Activated CD8-positive, alpha-beta T cell treated with anti-CD3 and anti-CD28 coated beads, Interleukin-2, amount 10 ng/mL, durations not matched to agents 7 days and 5 days (primary cell): Measurements from ENCODE around the gene HSF2BP. TPM values are rescaled to one million over a fixed set of nuclear protein-coding genes. Genes with fewer than 3 reads are reported as not detected.
A peak's percentile ranks its signal among the peaks of the same experiment; 100 is the strongest.

ENCODE experiments used
- ATAC-seq: fragments of 150-1000 bp; cut with Tn5 transposase; one replicate; pipeline ENCODE4 v1.10.0; 2021; ENCODE audit warnings: moderate library complexity
- CTCF ChIA-PET: fragments of 350-600 bp; sonication (Branson Sonifier 250); formaldehyde crosslinking; loops from one replicate; lab custom pipeline; 2021; ENCODE audit warnings: antibody characterized with exemption; lab: Charles Lee
- POLR2A ChIA-PET: fragments of 350-600 bp; sonication (Branson Sonifier 250); formaldehyde crosslinking; loops from one replicate; lab custom pipeline; 2021; ENCODE audit warnings: antibody characterized with exemption; lab: Charles Lee
- DNase-seq: peaks from one replicate; pipeline ENCODE4 v3.0.0-alpha.2; 2020
- H3K27ac Mint-ChIP-seq: one replicate; pipeline ENCODE4 v1.8.0; 2021; ENCODE audit warnings: mild to moderate bottlenecking, mixed read lengths
- H3K27me3 Mint-ChIP-seq: one replicate; pipeline ENCODE4 v1.8.0; 2021; ENCODE audit warnings: low read depth, mixed read lengths
- H3K36me3 Mint-ChIP-seq: one replicate; pipeline ENCODE4 v1.8.0; 2021; ENCODE audit warnings: low read depth, mixed read lengths
- H3K4me1 Mint-ChIP-seq: one replicate; pipeline ENCODE4 v1.8.0; 2021; ENCODE audit warnings: low read depth, mixed read lengths
- H3K4me3 Mint-ChIP-seq: one replicate; pipeline ENCODE4 v1.8.0; 2021; ENCODE audit warnings: mild to moderate bottlenecking, mixed read lengths
- H3K9me3 Mint-ChIP-seq: one replicate; pipeline ENCODE4 v1.8.0; 2022; ENCODE audit warnings: mixed read lengths; ENCODE audit not compliant: insufficient read depth
- total RNA-seq, 2 experiments: library from RNA; stranded (reverse); gene quantifications; one replicate each; pipeline ENCODE4 v1.2.3, GENCODE V29; 2021

HSF2BP gene
- total RNA-seq, 2 experiments from 2014 or later, result 0.18 to 0.24 TPM

DNA sequence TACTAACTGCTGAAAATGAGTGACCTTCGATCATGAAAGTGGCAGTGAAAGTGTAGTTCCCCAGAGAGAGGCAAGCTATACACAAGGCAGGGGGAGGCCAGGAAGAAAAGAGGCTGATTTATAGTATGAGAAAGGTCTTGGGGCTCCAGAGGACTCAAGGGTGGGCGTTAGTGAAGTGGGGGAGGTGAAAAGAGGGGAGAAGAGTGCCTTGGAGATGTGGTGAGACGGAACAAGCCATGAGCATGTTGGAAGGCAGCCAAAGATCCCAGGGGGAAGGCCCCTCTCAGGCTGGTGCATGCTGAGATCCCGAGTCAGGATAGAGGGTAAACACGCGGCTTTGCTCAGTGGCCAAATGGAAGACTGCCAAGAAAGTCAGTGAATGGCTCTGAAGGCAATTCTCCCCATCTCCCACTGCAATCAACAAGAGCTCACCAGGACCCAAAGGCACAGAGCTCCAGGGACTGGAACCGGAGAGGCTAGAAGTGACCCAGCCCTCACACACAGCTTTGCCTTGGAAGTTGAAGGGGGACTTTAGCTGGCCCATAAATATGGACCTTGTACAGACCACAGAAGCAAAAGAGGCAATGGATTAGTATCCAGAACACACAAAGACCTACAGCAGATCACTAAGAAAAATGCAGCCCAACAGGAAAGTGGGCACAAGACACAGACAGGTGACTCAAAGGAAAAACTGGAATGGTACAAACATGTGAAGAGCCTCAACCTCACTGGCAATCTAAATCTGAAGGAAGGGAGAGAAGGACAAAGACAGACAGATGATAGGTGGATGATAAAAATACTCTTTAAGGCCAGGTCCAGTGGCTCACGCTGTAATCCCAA is 49.6 kb downstream of the HSF2BP start:
- H3K4me3 Mint-ChIP-seq, result no peak overlapping the region
- ChIA-PET POLR2A (no interaction called here), CTCF (no interaction called here)
- DNase-seq (no peak), ATAC-seq (no peak)
- no peak overlapping the region for H3K27ac Mint-ChIP-seq
- no peaks in the 10 kb centered on the region for H3K9me3 Mint-ChIP-seq
- H3K27me3 Mint-ChIP-seq, result peaks cover 5% of the 10 kb centered on the region
- no peaks in the 10 kb centered on the region for H3K36me3 Mint-ChIP-seq
- peaks cover 10% of the 10 kb centered on the region for H3K4me1 Mint-ChIP-seq

- no peak overlapping the region for H3K4me3 Mint-ChIP-seq
- no peak for ATAC-seq
- DNase-seq, result no peak
- POLR2A ChIA-PET, result no interaction called here
- CTCF ChIA-PET, result no interaction called here
- no peak overlapping the region for H3K27ac Mint-ChIP-seq
- H3K27me3 Mint-ChIP-seq, result peaks cover 5% of the 10 kb centered on the region
- H3K4me1 Mint-ChIP-seq, result peaks cover 6% of the 10 kb centered on the region
- H3K36me3 Mint-ChIP-seq, result no peaks in the 10 kb centered on the region
- H3K9me3 Mint-ChIP-seq, result no peaks in the 10 kb centered on the region
Observed at GRCh38 chr21:43608664-43609063, 50.6 kb downstream of the HSF2BP start.

DNA sequence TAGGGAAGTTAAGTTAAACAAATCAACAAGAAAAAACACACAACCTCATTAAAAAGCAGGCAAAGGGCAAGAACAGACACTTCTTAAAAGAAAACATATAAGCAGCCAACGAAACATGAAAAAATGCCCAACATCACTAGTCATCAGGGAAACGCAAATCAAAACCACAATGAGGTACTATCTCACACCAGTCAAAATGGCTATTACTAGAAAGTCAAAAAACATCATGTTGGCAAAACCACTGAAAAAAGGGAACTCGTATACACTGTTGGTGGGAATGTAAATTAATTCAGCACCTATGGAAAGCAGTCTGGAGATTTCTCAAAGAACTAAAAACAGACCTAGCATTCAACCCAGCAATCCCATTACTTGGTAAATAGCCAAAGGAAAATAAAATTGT is 51.1 kb downstream of the HSF2BP start:
- H3K4me3 Mint-ChIP-seq, result no peak overlapping the region
- ATAC-seq (no peak), DNase-seq (no peak)
- peaks cover 2% of the 10 kb centered on the region for H3K4me1 Mint-ChIP-seq
- H3K36me3 Mint-ChIP-seq, result no peaks in the 10 kb centered on the region
- no peaks in the 10 kb centered on the region for H3K9me3 Mint-ChIP-seq
- POLR2A ChIA-PET, result no interaction called here
- peaks cover 5% of the 10 kb centered on the region for H3K27me3 Mint-ChIP-seq
- CTCF ChIA-PET, result interaction anchor here (1.2 to 1.4 kb wide), 2 partner anchors 10 to 37 kb away, joined by 3 to 4 read pairs; no protein-coding TSS in a partner anchor
- H3K27ac Mint-ChIP-seq, result no peak overlapping the region

DNA sequence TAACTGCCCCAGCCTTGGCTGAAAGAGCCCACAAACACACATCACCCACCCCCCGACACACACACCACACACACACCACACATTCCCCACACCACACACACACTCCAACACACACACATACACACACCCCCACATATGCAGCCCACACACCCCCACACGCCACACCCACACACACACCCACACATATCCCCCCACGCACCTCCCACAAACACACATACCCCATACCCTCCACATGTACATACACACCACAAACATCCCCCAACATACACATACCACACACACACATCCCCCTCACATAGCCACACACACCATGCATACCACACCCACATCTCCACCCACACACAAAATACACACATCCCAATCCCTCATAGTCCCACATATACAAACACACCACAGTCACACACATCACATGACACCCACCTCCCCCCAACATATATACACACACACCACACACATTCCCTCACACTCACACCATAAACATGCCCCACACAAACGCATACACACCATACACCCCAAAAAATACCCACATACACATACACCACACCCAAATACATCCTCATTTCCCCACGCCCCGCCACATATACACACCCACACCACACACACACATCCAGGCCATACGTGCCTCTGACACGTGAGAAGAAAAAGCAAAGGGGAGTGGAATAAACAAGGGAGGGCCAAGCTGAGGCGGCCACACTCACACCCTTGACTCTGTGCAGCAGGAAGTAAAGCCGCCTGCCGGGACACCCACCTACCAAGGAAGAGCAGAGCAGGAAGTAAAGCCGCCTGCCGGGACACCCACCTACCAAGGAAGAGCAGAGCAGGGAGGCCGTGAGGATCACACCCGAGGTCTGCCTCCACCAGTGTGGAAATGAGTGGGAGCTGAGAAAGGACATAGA is 53.7 kb downstream of the HSF2BP start:
- ChIA-PET POLR2A (no interaction called here), CTCF (no interaction called here)
- Mint-ChIP-seq H3K9me3 (no peaks in the 10 kb centered on the region), H3K27ac (no peak overlapping the region), H3K27me3 (peaks cover 7% of the 10 kb centered on the region), H3K4me3 (no peak overlapping the region), H3K4me1 (peaks cover 15% of the 10 kb centered on the region), H3K36me3 (no peaks in the 10 kb centered on the region)
- no peak for DNase-seq
- no peak for ATAC-seq

GRCh38 chr21:43604505-43605204 is 54.6 kb downstream of the HSF2BP start:
- DNase-seq, result no peak
- no peak for ATAC-seq
- Mint-ChIP-seq H3K27me3 (peaks cover 7% of the 10 kb centered on the region), H3K9me3 (no peaks in the 10 kb centered on the region), H3K27ac (no peak overlapping the region), H3K36me3 (no peaks in the 10 kb centered on the region), H3K4me1 (peaks cover 22% of the 10 kb centered on the region), H3K4me3 (no peak overlapping the region)
- ChIA-PET CTCF (no interaction called here), POLR2A (no interaction called here)

- DNase-seq, result no peak
- Mint-ChIP-seq H3K27ac (no peak overlapping the region), H3K36me3 (no peaks in the 10 kb centered on the region), H3K27me3 (peaks cover 7% of the 10 kb centered on the region), H3K9me3 (no peaks in the 10 kb centered on the region), H3K4me3 (no peak overlapping the region), H3K4me1 (peaks cover 24% of the 10 kb centered on the region)
- no peak for ATAC-seq
- CTCF ChIA-PET, result no interaction called here
- POLR2A ChIA-PET, result no interaction called here
Observed at GRCh38 chr21:43603641-43604504, 55.4 kb downstream of the HSF2BP start.

DNA sequence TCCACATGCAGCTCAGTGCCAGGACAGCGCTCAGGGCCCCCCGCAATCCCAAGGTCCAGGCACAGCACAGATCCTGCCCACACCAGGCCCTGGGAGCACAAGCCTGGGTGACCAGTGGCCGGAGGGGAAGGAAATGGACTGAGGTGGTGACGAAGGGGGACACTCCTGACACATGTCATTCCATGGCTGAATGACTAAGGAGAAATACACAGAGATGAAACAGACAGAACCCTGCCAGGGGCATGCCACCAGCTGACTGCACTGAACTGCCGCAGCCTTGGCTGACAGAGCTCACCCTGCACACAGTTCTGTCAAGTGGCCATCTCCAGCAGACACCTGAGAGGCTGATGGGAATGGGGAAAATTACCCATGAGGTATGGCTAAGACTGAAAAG is 56.1 kb downstream of the HSF2BP start:
- no peaks in the 10 kb centered on the region for H3K9me3 Mint-ChIP-seq
- H3K36me3 Mint-ChIP-seq, result no peaks in the 10 kb centered on the region
- CTCF ChIA-PET, result interaction anchor here (1.3 to 1.9 kb wide), 3 partner anchors 9 to 14 kb away, joined by 3 to 7 read pairs (median 5); no protein-coding TSS in a partner anchor
- peaks cover 7% of the 10 kb centered on the region for H3K27me3 Mint-ChIP-seq
- POLR2A ChIA-PET, result no interaction called here
- DNase-seq (no peak), ATAC-seq (no peak)
- peaks cover 24% of the 10 kb centered on the region for H3K4me1 Mint-ChIP-seq
- H3K27ac Mint-ChIP-seq, result no peak overlapping the region
- H3K4me3 Mint-ChIP-seq, result no peak overlapping the region

GRCh38 chr21:43602266-43603232 is 56.7 kb downstream of the HSF2BP start:
- Mint-ChIP-seq H3K9me3 (no peaks in the 10 kb centered on the region), H3K4me1 (peaks cover 24% of the 10 kb centered on the region), H3K27ac (no peak overlapping the region), H3K36me3 (no peaks in the 10 kb centered on the region), H3K4me3 (no peak overlapping the region), H3K27me3 (peaks cover 5% of the 10 kb centered on the region)
- ChIA-PET CTCF (interaction anchor here (1.0 to 1.9 kb wide), 5 partner anchors 9 to 43 kb away, joined by 3 to 7 read pairs (median 5); no protein-coding TSS in a partner anchor), POLR2A (interaction anchor here (0.6 kb wide), 1 partner anchor 483 kb away, joined by 3 read pairs; no protein-coding TSS in a partner anchor)
- DNase-seq (no peak), ATAC-seq (peak; percentile 39)

DNA sequence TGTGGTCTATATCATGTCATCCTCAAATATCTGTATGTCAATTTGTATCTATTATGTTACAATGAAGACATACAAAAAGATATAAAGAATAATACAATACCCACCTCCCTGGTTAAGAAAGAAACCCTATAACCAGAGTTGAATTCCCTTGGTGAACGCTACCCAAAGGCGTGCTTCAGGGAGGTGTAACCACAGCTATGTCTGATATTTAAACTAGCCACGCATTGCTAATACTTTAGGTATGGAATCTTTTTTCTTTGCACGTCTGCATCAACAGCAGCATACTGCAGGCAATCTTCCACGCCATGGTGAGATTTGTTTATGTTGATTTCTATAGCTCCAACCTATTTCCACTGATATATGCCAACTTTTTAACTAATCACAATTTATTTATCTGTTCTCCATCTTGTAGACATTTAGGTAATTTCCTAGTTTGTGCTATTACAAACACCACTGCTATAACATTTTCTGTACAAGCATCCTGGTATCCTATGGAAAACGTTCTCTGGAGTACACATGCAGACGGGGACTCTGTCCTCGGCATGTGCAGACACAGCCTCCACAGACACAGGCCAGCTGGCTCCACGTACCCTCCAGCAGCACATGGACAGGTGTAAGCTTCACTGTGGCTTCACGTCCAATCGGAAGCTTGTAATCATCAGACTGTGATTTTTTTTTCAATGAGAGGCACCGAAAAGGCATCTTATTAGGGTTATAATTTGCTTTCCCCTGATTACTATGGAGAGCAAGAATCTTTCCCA is 58.5 kb downstream of the HSF2BP start:
- Mint-ChIP-seq H3K27me3 (peaks cover 2% of the 10 kb centered on the region), H3K4me3 (no peak overlapping the region), H3K36me3 (no peaks in the 10 kb centered on the region), H3K9me3 (no peaks in the 10 kb centered on the region), H3K27ac (no peak overlapping the region), H3K4me1 (peaks cover 24% of the 10 kb centered on the region)
- ATAC-seq (no peak), DNase-seq (no peak)
- CTCF ChIA-PET, result interaction anchor here (1.9 kb wide), 1 partner anchor 13 kb away, joined by 7 read pairs; no protein-coding TSS in a partner anchor
- POLR2A ChIA-PET, result no interaction called here
